RWPE2 (cell line): ENCODE measurements around the gene CRTAC1.

Experiments used
- ATAC-seq: fragments of 200-7000 bp; cut with Tn5 transposase; 3 replicates; pipeline ENCODE4 v1.9.1; 2021; ENCODE audit warnings: low read depth
- DNase-seq: peaks from one replicate; pipeline ENCODE4 v3.0.0-alpha.2; 2020; ENCODE audit warnings: low spot score
- H3K27ac ChIP-seq: fragments of 450-650 bp; 2 replicates; pipeline ENCODE4 v1.5.1; 2017; ENCODE audit warnings: mild to moderate bottlenecking; ENCODE audit not compliant: poor library complexity, severe bottlenecking
- H3K27me3 ChIP-seq: fragments of 250-450 bp; sonication (Bioruptor Pico); 2 replicates; pipeline ENCODE4 v1.5.1; 2021; ENCODE audit warnings: mild to moderate bottlenecking, moderate library complexity; ENCODE audit not compliant: insufficient read depth, poor library complexity, severe bottlenecking
- H3K36me3 ChIP-seq: fragments of 250-450 bp; sonication (Bioruptor Pico); 2 replicates; pipeline ENCODE4 v1.5.1; 2020; ENCODE audit warnings: low read depth, mild to moderate bottlenecking, moderate library complexity
- H3K4me1 ChIP-seq: fragments of 250-450 bp; sonication (Bioruptor Pico); 2 replicates; pipeline ENCODE4 v1.5.1; 2021; ENCODE audit warnings: mild to moderate bottlenecking, moderate library complexity; ENCODE audit not compliant: insufficient read depth, poor library complexity, severe bottlenecking
- H3K4me3 ChIP-seq: fragments of 250-450 bp; sonication (Bioruptor Pico); 2 replicates; pipeline ENCODE4 v1.5.1; 2021; ENCODE audit warnings: mild to moderate bottlenecking, moderate library complexity; ENCODE audit not compliant: severe bottlenecking
- H3K9me3 ChIP-seq: fragments of 250-450 bp; sonication (Bioruptor Pico); 2 replicates; pipeline ENCODE4 v1.5.1; 2021; ENCODE audit warnings: mild to moderate bottlenecking, moderate library complexity; ENCODE audit not compliant: severe bottlenecking
- TF ChIP-seq, protein P1 (sequence below): fragments of 450-650 bp; IDR thresholded peaks from one replicate; pipeline ENCODE4 v1.5.1; 2017; ENCODE audit warnings: mild to moderate bottlenecking, moderate library complexity; ENCODE audit not compliant: poor library complexity, severe bottlenecking

The CRTAC1 gene

DNA sequence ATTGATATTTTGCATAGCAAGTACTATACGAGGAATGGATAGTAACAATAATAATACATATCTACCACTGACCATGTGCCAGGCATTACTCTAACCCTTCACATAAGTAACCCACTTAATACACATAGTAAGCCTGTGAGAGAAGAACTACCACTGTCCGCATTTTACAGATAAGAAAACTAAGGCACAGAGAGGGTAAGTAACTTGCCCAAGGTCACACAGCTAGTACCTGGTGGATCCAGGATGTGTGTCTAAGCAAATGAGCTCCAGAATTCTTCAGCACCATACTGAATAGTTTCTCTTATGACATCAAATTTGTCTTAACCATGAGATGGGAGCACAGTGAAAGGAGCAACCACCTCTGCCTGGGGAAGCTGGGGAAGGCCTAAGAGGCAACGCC lies 10.2 kb downstream of the CRTAC1 start:
- no peaks in the 10 kb centered on the region for H3K9me3 ChIP-seq
- ATAC-seq (no peak), DNase-seq (no peak)
- TF ChIP-seq, protein P1, sequence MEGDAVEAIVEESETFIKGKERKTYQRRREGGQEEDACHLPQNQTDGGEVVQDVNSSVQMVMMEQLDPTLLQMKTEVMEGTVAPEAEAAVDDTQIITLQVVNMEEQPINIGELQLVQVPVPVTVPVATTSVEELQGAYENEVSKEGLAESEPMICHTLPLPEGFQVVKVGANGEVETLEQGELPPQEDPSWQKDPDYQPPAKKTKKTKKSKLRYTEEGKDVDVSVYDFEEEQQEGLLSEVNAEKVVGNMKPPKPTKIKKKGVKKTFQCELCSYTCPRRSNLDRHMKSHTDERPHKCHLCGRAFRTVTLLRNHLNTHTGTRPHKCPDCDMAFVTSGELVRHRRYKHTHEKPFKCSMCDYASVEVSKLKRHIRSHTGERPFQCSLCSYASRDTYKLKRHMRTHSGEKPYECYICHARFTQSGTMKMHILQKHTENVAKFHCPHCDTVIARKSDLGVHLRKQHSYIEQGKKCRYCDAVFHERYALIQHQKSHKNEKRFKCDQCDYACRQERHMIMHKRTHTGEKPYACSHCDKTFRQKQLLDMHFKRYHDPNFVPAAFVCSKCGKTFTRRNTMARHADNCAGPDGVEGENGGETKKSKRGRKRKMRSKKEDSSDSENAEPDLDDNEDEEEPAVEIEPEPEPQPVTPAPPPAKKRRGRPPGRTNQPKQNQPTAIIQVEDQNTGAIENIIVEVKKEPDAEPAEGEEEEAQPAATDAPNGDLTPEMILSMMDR: no peak
- H3K27me3 ChIP-seq: peaks cover 8% of the 10 kb centered on the region
- no peak overlapping the region for H3K27ac ChIP-seq
- no peak overlapping the region for H3K4me3 ChIP-seq
- H3K36me3 ChIP-seq: no peaks in the 10 kb centered on the region
- no peaks in the 10 kb centered on the region for H3K4me1 ChIP-seq

DNA sequence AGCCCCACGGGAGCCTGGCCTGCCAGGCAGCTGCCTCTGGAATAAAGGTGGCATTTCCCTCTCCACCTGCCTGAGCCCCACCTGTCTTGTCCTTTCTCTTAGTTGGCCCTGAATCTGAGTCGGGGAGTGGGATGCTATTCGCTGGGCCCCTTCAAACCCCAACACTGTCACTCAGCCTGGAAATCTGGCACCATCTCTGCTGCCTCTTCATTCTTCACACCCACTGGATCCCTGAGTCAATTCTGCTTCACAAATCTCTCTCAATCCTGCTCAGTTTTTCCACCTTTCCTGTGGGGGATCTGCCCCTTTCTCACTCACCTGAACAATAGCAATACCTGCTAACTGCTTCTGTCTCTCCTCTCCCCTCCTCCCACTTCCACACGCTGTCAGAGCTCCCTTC lies 10.6 kb downstream of the CRTAC1 start:
- ATAC-seq (no peak), DNase-seq (no peak)
- Histone ChIP-seq H3K27me3 (peaks cover 5% of the 10 kb centered on the region), H3K27ac (no peak overlapping the region), H3K4me3 (no peak overlapping the region), H3K36me3 (no peaks in the 10 kb centered on the region), H3K4me1 (no peaks in the 10 kb centered on the region), H3K9me3 (no peaks in the 10 kb centered on the region)
- TF ChIP-seq, protein P1: no peak

DNA sequence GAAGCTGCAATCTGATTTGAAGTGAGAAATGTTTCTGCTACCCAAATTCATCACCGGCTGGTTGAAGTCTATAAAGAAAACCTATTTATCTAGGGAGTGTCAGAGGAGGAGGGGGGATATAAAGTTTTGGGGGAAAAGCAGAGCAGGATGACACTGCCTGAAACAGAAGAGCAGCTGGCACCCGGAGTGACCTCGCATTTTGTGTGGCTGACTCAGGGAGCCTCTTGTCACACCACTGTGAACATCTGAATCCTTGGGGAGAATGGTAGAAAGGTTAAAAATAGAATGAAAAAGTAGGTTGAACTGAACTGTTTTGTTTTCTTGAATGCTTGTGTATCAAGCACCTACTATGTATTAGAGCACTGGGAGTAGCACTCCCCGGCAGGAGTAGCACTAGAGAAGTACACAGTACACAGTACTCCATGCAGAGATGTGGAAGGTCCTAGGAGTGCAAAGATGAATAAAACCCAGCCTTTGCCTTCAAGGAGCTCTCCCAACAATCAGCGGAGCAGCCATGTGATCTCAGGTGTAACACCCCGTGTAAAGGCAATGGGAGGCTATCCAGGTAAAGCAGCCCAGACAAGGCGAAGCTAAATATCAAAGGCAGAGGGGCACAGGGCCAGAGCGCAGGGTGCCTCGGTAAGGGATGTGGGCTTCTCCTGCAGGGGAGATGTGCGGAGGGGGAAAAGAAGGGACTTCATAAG lies 13.5 kb downstream of the CRTAC1 start:
- no peak for ATAC-seq
- no peaks in the 10 kb centered on the region for H3K4me1 ChIP-seq

DNA sequence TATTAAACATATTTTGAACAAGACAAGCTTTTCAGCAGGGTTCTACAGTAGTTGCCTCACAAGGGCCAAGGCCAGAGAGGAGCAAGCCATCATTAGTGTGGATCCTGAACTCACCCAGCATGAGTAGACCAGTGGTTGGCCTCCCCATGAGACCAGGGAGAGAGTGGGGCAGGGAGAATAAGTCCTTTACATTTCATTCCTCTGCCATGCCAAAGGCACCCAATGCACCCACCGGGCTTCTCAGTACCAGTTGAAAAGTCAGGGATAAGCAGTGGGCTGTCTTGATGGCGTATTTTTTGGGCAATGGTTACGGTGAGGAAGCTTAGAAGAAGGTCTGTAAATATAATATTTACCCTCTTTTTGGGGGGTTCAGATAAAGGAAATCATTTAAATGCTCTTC lies 16.6 kb downstream of the CRTAC1 start:
- no peak for DNase-seq
- peaks cover 6% of the 10 kb centered on the region for H3K27me3 ChIP-seq
- no peaks in the 10 kb centered on the region for H3K9me3 ChIP-seq
- no peaks in the 10 kb centered on the region for H3K36me3 ChIP-seq
- no peak overlapping the region for H3K27ac ChIP-seq
- H3K4me1 ChIP-seq: no peaks in the 10 kb centered on the region
- TF ChIP-seq, protein P1: no peak
- H3K4me3 ChIP-seq: no peak overlapping the region
- ATAC-seq: no peak

More for the DNA sequence above, 13.5 kb downstream of the CRTAC1 start:
- Histone ChIP-seq H3K27ac (no peak overlapping the region), H3K9me3 (no peaks in the 10 kb centered on the region), H3K36me3 (no peaks in the 10 kb centered on the region), H3K27me3 (peaks cover 4% of the 10 kb centered on the region), H3K4me3 (no peak overlapping the region)
- TF ChIP-seq, protein P1: no peak
- DNase-seq: no peak

DNA sequence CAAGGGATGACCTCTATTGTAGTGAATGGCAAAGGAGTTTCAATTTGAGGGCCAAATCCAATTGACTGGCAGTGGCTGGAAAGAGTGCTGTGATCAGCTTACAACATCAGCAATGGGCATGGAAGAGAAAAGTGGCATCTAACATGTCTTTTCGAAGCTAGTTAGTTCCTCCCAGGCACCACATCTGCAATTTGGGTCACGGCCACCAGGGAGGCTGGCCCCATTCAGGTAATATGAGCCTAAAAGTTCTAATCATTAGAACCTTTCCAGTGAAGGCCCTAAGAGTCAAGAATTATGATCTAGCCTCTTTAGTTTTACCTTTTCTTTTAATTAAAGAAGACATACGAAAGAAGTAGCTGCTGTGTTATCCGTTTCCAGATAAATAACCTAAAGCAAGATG lies 17.3 kb downstream of the CRTAC1 start:
- ATAC-seq: no peak
- Histone ChIP-seq H3K9me3 (no peaks in the 10 kb centered on the region), H3K27ac (no peak overlapping the region), H3K27me3 (peaks cover 6% of the 10 kb centered on the region), H3K4me1 (no peaks in the 10 kb centered on the region), H3K4me3 (no peak overlapping the region), H3K36me3 (no peaks in the 10 kb centered on the region)
- TF ChIP-seq, protein P1: no peak
- DNase-seq: no peak
